ENCODE data around the gene MSANTD7. TPM values are rescaled to one million over a fixed set of nuclear protein-coding genes. Genes with fewer than 3 reads are reported as not detected.
"Not testable (repeated sequence)": the region's sequence is repeated elsewhere in the genome, so short reads cannot be mapped to it uniquely, and the experiment has no call there.

The MSANTD7 gene
- total RNA-seq, 6 experiments from 2014 or later, result 2.2 to 6.0 (median 3.2) TPM

GRCh38 chr10:14855453-14855852 is 17.3 kb downstream of the MSANTD7 start:
- no peak for DNase-seq
- intact Hi-C loops (cut with DNase I), result no loop called here
- Histone ChIP-seq H3K36me3 (peaks cover 0 to 5% (median 1%) of the 10 kb centered on the region in 4 donors), H3K4me1 (no peaks in the 10 kb centered on the region), H3K27ac (no peak overlapping the region), H3K9me3 (no peaks in the 10 kb centered on the region), H3K27me3 (no peaks in the 10 kb centered on the region), H3K4me3 (no peak overlapping the region)
- TF ChIP-seq CTCF (IDR thresholded peaks at IDR 0.05), result no peak
- TF ChIP-seq POLR2A (IDR thresholded peaks at IDR 0.05), result no peak
- ATAC-seq, result no peak
- 82% methylated on average over 1 of the region's 1 CpG for WGBS (ENCODE audit: insufficient coverage, low coverage, low lambda C conversion rate, missing lambda C conversion rate)

DNA sequence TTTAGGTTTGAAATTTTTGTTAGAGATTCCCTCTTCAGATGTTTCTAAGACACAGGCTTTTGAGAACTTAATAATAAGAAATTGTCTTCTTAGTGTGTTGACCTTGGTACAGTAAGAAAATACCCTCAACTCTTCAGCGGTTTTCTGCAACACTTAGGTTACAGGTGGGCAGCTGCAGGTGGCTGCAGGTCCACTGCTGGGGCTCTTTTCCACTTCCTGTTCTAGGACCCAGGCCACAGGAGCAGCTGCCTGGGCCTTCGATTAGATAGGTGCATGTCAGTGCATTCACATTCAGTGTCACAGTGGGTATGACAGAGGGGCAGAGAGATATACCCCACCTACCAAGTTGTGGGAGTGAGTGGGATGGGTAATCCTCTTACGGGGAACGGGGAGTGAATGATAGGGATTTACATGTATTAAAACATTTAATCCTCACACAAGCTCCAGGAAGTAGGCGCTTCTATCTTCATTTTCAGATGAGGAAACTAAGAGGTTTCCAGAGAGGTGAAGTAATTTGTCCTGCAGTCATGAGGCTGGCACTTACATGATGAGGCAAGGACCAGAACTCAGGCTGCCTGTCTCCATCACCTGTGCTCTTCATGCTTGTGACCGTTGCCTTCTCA is 20.3 kb downstream of the MSANTD7 start:
- Histone ChIP-seq H3K4me1 (no peaks in the 10 kb centered on the region), H3K9me3 (no peaks in the 10 kb centered on the region), H3K4me3 (no peak overlapping the region), H3K36me3 (no peaks in the 10 kb centered on the region), H3K27me3 (no peaks in the 10 kb centered on the region), H3K27ac (no peak overlapping the region)
- ATAC-seq, result no peak
- no peak for DNase-seq
- WGBS (ENCODE audit: insufficient coverage, low coverage, low lambda C conversion rate, missing lambda C conversion rate), result 100% methylated on average over 3 of the region's 6 CpGs
- TF ChIP-seq POLR2A (IDR thresholded peaks at IDR 0.05) (no peak), CTCF (IDR thresholded peaks at IDR 0.05) (no peak)
- intact Hi-C loops (cut with DNase I), result no loop called here

GRCh38 chr10:14859043-14859442 is 20.9 kb downstream of the MSANTD7 start:
- WGBS (ENCODE audit: insufficient coverage, low coverage, low lambda C conversion rate, missing lambda C conversion rate), result 83% methylated on average over 5 of the region's 5 CpGs
- Histone ChIP-seq H3K27me3 (no peaks in the 10 kb centered on the region), H3K36me3 (no peaks in the 10 kb centered on the region), H3K4me3 (no peak overlapping the region), H3K4me1 (no peaks in the 10 kb centered on the region), H3K27ac (no peak overlapping the region), H3K9me3 (no peaks in the 10 kb centered on the region)
- DNase-seq (no peak), ATAC-seq (no peak)
- intact Hi-C loops (cut with DNase I), result no loop called here
- no peak for TF ChIP-seq CTCF (IDR thresholded peaks at IDR 0.05)
- TF ChIP-seq POLR2A (IDR thresholded peaks at IDR 0.05), result no peak

DNA sequence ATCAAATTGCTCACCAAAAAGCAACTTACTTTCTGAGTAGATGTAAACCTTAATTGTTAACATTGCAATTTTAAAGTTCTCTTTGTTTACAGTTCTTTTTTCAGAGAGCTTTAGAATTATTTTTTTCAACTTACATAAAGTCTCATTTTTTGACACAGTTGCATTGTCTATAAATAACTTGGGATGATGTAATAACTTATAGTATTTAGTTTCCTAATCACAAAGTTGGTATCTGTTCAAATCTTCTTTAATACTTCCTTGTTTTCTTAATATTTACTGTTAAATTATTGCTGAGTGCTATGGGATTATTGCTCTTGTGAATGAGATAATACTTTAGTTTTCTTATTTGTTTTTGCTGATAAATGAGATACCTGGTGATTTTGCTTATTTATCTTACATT is 21.7 kb downstream of the MSANTD7 start:
- no peak for ATAC-seq
- Histone ChIP-seq H3K4me3 (no peak overlapping the region), H3K27ac (no peak overlapping the region), H3K4me1 (no peaks in the 10 kb centered on the region), H3K9me3 (no peaks in the 10 kb centered on the region), H3K36me3 (no peaks in the 10 kb centered on the region), H3K27me3 (no peaks in the 10 kb centered on the region)
- TF ChIP-seq POLR2A (IDR thresholded peaks at IDR 0.05), result no peak
- no peak for TF ChIP-seq CTCF (IDR thresholded peaks at IDR 0.05)
- no peak for DNase-seq
- intact Hi-C loops (cut with DNase I), result no loop called here

DNA sequence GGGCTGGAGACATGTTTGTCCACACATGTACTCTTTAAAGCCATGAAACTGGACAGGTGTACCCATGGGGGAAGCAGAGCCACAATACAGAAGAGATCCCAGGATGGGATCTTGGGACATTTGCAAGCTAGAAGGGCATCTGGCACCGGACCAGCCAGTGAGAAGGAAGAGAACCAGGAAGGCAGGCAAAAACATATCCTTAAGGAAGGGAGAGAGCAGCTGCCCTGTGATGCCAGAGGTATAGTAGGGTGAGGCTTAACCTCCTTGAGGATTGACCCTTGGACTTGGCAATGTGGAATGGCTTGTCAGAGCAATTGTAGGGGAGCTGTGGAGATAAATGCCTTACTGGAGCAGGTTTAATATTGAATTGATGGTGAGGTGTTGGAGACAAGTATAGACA is 22.7 kb downstream of the MSANTD7 start:
- no peak for DNase-seq
- H3K27ac ChIP-seq, result no peak overlapping the region
- WGBS (ENCODE audit: insufficient coverage, low coverage, low lambda C conversion rate, missing lambda C conversion rate), result 80% methylated on average over 1 of the region's 1 CpG
- H3K36me3 ChIP-seq, result no peaks in the 10 kb centered on the region
- no peak overlapping the region for H3K4me3 ChIP-seq
- TF ChIP-seq POLR2A (IDR thresholded peaks at IDR 0.05) (no peak), CTCF (IDR thresholded peaks at IDR 0.05) (no peak)
- no peaks in the 10 kb centered on the region for H3K27me3 ChIP-seq
- no peaks in the 10 kb centered on the region for H3K9me3 ChIP-seq
- no peaks in the 10 kb centered on the region for H3K4me1 ChIP-seq
- no peak for ATAC-seq
- intact Hi-C loops (cut with DNase I), result no loop called here

GRCh38 chr10:14864466-14864865 is 26.4 kb downstream of the MSANTD7 start:
- peaks cover 0 to 21% (median 1%) of the 10 kb centered on the region in 4 donors for H3K36me3 ChIP-seq
- H3K4me3 ChIP-seq; intact Hi-C loops (cut with DNase I); H3K27ac ChIP-seq; H3K9me3 ChIP-seq; H3K4me1 ChIP-seq; ATAC-seq; DNase-seq; H3K27me3 ChIP-seq: not testable (repeated sequence)
- WGBS (ENCODE audit: insufficient coverage, low coverage, low lambda C conversion rate, missing lambda C conversion rate), result 93% methylated on average over 6 of the region's 6 CpGs

GRCh38 chr10:14864871-14865270 is 26.8 kb downstream of the MSANTD7 start:
- ATAC-seq; H3K4me3 ChIP-seq; intact Hi-C loops (cut with DNase I); H3K27ac ChIP-seq; H3K9me3 ChIP-seq; H3K27me3 ChIP-seq; DNase-seq; H3K4me1 ChIP-seq: not testable (repeated sequence)
- H3K36me3 ChIP-seq, result peaks cover 0 to 24% (median 1%) of the 10 kb centered on the region in 4 donors
- WGBS (ENCODE audit: insufficient coverage, low coverage, low lambda C conversion rate, missing lambda C conversion rate), result 88% methylated on average over 3 of the region's 3 CpGs
